HL-60/S4 treated with retinoic acid at 250 ng/mL for 4 days and 3 days (cell line): Measurements from ENCODE around the gene NANS.

Source experiments
- in situ Hi-C: fragments of 300-500 bp; cut with MboI; formaldehyde crosslinking; loops from 2 replicates; pipeline ENCODE4 v1.7.0; 2022; ENCODE audit warnings: low sequenced_read_pairs

Gene NANS

GRCh38 chr9:98038958-98039357 is 17.6 kb upstream of the NANS start:
- in situ Hi-C loops: no loop called here

DNA sequence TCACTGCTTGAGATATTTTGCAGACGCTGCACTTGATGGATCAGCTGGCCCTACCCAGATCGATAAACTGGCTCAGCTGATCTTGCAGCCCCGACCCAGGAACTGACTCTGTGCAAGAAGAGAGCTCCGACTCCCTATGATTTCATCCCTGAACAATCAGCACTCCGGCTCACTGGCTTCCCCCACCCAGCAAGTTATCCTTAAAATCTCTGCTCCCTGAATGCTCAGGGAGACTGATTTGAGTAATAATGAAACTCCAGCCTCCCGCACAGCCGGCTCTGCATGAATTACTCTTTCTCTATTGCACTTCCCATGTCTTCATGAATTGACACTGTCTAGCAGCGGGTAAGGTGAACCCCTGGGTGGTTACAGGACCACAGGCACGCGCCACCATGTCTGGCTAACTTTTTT is 16.9 kb upstream of the NANS start:
- in situ Hi-C loops: no loop called here

DNA sequence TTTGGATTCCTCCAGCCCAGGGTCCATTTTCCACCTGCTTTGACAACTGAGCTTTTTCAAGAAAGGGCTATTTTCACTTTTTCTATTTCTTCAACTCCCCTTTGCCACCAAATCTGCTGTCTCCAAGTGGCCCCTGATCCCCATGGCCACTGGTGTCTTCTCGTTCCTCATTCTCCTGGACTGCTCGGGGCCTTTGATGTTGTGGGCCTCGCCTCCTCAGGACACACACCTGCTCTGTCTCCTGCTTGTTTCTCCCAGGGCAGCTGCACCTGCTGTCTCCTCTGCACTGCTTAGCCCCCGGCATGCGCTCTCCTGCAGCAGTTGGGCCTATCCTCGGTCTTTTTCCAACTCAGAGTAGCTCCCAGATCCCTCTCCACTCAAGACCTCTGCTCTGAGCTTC is 16.3 kb upstream of the NANS start:
- in situ Hi-C loops: no loop called here

DNA sequence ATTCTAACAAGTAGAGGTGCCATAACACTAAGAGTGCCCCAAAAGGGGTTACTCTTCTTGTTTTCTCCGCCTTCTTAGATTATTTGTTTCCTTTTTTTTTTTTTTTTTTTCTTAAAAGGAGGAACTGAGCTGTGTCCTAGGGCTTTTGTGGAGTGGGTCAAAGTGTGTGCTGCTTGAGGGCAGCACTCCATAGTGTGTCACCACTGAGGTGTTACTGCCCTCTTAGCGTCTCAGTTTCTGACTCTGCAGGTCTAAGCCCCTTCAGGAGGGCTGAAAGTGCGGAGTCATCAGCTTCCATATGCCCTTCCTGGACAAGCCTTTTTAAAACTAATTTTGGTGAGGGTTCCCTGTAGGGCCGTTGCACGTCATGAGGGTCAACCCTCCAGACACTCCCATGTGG is 12.6 kb upstream of the NANS start:
- in situ Hi-C loops: no loop called here

GRCh38 chr9:98045234-98046179 is 11.0 kb upstream of the NANS start:
- in situ Hi-C loops: no loop called here

GRCh38 chr9:98046180-98046543 is 10.4 kb upstream of the NANS start:
- in situ Hi-C loops: no loop called here

GRCh38 chr9:98047002-98047401 is 9.5 kb upstream of the NANS start:
- in situ Hi-C loops: no loop called here

GRCh38 chr9:98049288-98050072 is 7.1 kb upstream of the NANS start:
- in situ Hi-C loops: no loop called here

DNA sequence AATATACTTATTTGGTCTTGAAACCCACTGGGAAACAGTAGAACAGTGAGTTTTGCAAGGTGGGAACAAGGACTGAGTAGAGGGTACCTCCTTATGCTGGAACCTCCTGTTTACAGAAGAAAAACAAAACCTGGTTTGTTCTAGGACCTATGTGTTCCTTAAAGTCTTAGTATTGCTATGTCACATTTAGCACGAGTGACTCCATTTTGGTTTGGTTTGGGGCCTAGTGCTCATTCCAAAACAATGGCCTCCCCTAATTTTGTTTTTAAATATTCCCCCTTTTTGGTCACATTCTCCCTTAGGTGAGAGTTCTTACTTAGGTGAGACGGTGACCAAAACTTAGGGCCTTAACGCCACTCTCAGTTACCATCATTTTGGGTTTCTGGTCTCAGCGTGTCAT is 6.2 kb upstream of the NANS start:
- in situ Hi-C loops: no loop called here

DNA sequence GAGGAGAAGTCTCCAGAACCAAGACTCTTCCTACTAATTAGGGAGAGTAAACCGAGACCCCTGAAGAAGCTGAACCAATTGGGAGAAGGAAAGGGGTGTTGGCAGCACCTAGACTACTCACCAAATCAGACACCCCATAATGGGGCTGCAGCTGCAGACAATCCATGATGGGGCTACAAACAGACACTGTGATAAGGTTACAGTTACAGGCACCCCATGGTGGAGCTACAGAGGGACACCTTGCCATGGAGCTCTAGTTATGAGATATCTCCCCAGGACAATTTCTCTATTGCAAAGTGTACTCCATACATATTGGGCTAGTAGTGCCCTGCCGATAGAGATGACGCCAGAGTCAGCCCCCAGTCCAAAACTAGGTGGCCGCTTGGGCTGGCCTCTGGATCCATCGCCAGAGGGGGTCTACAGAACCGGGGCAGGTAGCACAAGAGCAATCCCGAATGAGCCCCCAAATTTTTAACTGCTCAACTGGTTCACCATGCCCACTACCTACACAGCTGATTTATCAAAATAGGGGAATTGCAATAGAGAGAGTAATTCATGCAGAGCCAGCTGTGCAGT is 2.1 kb upstream of the NANS start:
- in situ Hi-C loops: no loop called here

GRCh38 chr9:98057138-98057799 is 737 bp downstream of the NANS start:
- in situ Hi-C loops: no loop called here

DNA sequence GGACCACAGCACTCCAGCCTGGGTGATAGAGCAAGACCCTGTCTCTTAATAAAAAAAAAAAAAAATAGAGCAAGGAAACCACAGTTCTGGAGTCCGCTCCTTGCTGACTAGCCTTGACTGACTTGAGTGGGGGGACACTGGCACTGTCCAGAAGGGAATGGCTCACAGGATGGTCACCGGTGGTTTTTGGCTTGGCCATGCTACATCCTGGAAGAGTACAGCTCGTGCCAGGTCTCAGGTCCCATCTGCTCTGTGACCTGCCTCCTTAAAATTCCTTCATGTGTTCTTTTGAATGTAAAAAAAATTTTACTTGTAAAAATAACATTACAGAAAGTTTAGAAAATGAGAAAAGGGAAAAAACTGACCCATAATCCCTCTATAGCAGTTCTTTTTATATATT is 5.6 kb downstream of the NANS start:
- in situ Hi-C loops: loop anchor here (10.0 kb wide), 1 partner anchor 203 kb away; no protein-coding TSS in a partner anchor

DNA sequence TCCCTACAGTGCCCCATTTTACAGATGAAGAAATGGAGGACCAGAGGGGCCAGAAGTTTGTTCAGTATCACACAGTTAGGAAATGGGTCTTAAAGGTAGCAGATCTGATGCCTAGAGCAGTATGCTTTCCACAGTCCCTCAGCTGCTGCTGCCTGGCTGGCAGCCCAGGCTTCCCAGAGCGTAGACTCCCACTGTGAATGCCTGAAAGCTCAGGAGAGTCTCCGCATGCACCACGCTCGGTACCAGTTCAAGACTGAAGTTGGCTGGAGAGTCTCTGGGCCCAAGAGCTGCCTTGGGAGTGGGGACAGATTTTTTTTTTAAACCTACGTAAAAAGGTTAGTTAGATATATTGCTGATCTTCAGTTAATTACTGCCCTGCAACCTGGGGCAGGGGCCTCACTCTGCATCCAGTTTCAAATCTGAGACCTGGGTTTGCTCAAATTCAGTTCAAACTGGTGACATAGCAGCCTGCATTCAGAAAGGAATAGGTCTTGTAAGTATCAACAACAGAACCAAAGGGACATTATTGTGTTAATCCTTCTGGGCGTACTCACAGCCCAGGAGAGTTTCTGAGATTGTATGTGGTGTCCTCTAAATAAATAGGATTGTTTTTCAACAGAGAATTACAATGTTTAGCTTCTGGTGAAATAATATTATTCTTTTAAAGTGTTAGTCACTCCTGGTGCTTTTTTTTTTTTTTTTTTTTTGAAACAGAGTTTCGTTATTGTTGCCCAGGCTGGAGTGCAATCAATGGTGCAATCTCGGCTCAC is 8.3 kb downstream of the NANS start:
- in situ Hi-C loops: loop anchor here (10.0 kb wide), 1 partner anchor 200 kb away; no protein-coding TSS in a partner anchor

- in situ Hi-C loops: loop anchor here (10.0 kb wide), 1 partner anchor 199 kb away; no protein-coding TSS in a partner anchor
Observed at GRCh38 chr9:98066235-98066634, 9.7 kb downstream of the NANS start.

DNA sequence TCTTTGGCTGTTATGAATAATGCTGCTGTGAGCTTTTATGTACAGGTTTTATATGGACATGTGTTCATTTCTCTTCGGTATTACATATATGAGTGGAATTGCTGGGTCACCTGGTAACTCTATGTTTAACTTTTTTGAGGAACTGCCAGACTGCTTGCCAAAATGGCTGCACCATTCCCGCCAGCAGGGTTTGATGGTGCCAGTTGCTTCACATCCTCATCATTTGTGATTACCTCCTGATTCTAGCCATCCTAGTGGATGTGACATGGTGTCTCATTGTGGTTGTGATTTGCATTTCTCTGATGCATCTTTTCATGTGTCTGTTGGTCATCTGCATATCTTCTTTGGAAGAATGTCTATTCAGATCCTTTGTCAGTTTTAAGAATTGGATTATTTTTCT is 10.7 kb downstream of the NANS start:
- in situ Hi-C loops: loop anchor here (10.0 kb wide), 1 partner anchor 198 kb away; no protein-coding TSS in a partner anchor

DNA sequence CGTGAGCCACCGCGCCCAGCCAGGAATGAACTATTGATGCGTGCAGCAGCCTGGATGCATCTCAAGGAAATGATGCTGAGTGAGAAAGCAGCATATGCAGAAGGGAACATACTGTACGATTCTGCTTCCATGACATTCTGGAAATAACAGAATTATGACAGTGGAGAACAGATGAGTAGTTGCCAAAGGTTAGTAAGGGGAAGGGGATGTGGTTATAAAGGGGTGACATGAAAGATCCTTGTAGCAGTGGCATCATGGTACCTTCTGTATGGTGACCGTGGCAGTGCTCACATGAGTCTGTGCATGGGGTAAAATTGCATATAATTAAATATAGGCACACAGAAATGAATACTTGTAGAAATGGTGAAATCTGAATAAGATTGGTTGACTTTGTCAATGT is 13.0 kb downstream of the NANS start:
- in situ Hi-C loops: loop anchor here (10.0 kb wide), 1 partner anchor 195 kb away; no protein-coding TSS in a partner anchor

DNA sequence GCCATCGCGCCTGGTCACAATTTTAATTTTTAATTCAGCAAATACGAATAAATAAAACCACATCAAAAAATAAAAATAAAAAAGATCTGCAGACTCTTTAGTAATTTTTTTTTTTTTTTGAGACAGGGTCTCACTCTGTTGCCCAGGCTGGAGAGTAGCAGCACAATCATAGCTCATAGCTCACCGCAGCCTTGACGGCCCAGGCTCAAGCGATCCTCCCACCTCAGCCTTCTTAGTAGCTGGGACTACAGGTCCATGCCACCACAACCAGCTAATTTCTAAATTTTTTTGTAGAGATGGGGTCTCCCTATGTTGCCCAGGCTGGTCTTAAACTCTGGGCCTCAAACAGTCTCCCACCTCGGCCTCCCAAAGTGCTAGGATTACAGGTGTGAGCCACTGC is 14.2 kb downstream of the NANS start:
- in situ Hi-C loops: no loop called here

- in situ Hi-C loops: no loop called here
Observed at GRCh38 chr9:98071737-98072136, 15.2 kb downstream of the NANS start.

GRCh38 chr9:98074115-98074990 is 17.8 kb downstream of the NANS start:
- in situ Hi-C loops: no loop called here
